AG04450 (cell line): ENCODE results near the gene SPATA6L. TPM values are rescaled to one million over a fixed set of nuclear protein-coding genes. Genes with fewer than 3 reads are reported as not detected.

Experiments used
- CTCF ChIA-PET: fragments of 300-600, 350-600 bp; formaldehyde crosslinking; extraction: SDS; loops from one replicate; lab custom pipeline; 2022; ENCODE audit warnings: antibody characterized with exemption, inconsistent platforms; lab: Charles Lee
- POLR2A ChIA-PET: fragments of 350-600 bp; formaldehyde crosslinking; extraction: SDS; loops from one replicate; lab custom pipeline; 2021; ENCODE audit warnings: antibody characterized with exemption, inconsistent platforms; lab: Yijun Ruan, JAX
- DNase-seq: peaks from one replicate; pipeline ENCODE4 v3.0.0-alpha.2; 2011; ENCODE audit warnings: low read depth, low spot score
- H3K27ac ChIP-seq: one replicate; pipeline ENCODE4 v1.5.1; 2012; ENCODE audit warnings: low read depth, low read length, control low read depth
- H3K27me3 ChIP-seq: one replicate; pipeline ENCODE4 v1.6.0; 2012; ENCODE audit warnings: low read length; ENCODE audit not compliant: control insufficient read depth, insufficient read depth
- H3K4me3 ChIP-seq: 2 replicates; pipeline ENCODE4 v1.5.1; 2011; ENCODE audit warnings: mild to moderate bottlenecking, low read depth, low read length, control low read depth
- H3K9me3 ChIP-seq: 2 replicates; pipeline ENCODE4 v1.5.1; 2012; ENCODE audit warnings: low read length; ENCODE audit not compliant: control insufficient read depth, insufficient read depth
- polyA plus RNA-seq: library from polyadenylated mRNA; depleted of rRNA; stranded (reverse); fragments of >200 nt; gene quantifications from 2 replicates; pipeline ENCODE4 v1.2.3, GENCODE V29; 2011
- TF ChIP-seq, protein P1 (sequence below): IDR thresholded peaks from 2 replicates; pipeline ENCODE4 v1.5.1; 2011; ENCODE audit warnings: low read depth, low read length, control low read depth, inconsistent platforms

The SPATA6L gene
- polyA plus RNA-seq, 1 experiment = 1.0 TPM

DNA sequence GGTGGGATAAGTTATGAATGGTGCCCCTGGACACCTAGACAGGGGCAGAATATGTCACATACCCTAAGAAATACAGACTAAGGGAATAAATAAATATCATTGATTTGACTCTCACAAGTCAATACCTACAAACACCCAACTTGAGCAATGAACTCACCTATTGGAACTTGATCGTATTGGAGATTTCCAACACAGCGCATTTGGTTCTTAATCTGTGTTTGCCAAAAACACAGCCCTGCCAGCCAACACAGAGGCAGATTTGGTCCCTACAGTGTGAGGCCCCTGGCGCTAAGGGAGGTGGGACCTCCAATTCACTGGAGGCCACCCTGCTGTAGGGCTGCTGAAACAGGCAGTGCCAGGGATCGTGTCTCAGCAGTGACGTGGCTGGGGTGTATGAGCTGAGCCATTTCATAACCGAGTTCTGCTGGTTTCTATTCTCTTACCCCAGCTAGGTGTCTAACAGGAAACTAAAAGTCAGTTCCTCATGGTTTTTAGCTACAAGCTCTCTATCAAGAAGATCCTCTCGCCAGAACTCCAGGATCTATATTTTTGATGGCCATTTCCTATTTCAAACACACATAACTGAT, 91.5 kb downstream of the SPATA6L start:
- Histone ChIP-seq H3K9me3 (no peaks in the 10 kb centered on the region), H3K4me3 (no peak overlapping the region), H3K27me3 (no peaks in the 10 kb centered on the region), H3K27ac (no peak overlapping the region)
- ChIA-PET POLR2A (no interaction called here), CTCF (no interaction called here)
- TF ChIP-seq, protein P1, sequence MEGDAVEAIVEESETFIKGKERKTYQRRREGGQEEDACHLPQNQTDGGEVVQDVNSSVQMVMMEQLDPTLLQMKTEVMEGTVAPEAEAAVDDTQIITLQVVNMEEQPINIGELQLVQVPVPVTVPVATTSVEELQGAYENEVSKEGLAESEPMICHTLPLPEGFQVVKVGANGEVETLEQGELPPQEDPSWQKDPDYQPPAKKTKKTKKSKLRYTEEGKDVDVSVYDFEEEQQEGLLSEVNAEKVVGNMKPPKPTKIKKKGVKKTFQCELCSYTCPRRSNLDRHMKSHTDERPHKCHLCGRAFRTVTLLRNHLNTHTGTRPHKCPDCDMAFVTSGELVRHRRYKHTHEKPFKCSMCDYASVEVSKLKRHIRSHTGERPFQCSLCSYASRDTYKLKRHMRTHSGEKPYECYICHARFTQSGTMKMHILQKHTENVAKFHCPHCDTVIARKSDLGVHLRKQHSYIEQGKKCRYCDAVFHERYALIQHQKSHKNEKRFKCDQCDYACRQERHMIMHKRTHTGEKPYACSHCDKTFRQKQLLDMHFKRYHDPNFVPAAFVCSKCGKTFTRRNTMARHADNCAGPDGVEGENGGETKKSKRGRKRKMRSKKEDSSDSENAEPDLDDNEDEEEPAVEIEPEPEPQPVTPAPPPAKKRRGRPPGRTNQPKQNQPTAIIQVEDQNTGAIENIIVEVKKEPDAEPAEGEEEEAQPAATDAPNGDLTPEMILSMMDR = no peak
- no peak for DNase-seq

DNA sequence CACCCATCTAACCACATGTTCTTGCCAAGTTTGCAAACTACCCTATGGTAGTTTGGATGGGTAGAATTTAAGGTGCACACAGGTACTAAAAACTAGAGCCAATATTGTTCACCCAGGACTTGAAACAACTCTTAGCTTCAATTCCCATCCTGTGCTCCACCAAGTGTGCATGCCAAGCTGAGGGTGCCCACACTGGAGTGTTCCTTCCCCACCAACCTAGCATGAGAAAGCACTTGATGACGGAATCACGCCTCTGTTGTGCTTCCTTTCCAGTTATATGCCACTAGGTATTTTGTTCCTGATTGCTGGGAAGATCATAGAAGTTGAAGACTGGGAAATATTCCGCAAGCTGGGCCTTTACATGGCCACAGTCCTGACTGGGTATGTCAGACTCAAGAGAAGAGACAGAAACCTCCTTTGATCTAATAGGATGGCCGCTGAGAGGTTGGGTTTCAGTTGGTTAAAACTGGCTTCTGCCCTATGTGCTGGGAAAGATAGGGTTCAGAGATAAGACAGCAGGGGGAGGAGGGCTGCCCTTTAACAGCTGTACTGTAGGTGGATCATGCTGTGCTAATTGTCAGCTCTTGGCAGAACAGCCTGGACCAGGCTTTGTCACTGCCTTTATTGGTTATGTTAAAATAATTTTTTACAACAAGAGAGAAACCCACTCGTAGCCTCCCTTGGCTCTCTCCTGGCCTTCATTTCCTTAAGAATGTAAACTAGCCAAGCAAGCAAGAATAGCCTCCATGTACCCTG, 92.5 kb downstream of the SPATA6L start:
- TF ChIP-seq, protein P1 = no peak
- Histone ChIP-seq H3K4me3 (no peak overlapping the region), H3K27ac (no peak overlapping the region), H3K27me3 (no peaks in the 10 kb centered on the region), H3K9me3 (no peaks in the 10 kb centered on the region)
- CTCF ChIA-PET = no interaction called here
- POLR2A ChIA-PET = no interaction called here
- no peak for DNase-seq

DNA sequence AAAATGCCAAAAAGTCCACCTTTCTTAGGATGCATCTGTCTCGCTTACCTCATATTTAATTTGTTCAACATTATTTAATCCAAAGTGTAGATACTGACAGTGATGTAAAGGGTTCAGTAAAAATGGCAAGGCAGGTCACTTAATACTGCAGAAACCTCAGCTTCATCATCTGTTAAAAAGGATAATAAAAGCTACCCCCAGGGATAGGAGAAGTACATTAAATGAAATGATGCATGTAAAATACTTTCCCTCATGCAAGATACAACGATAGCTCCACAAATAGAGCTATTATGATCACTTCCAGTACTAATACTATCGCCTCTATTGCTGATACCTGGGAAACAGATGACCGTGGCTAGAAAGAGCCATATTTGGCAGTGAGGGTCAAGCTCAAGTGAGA, 93.1 kb downstream of the SPATA6L start:
- Histone ChIP-seq H3K4me3 (no peak overlapping the region), H3K27ac (no peak overlapping the region), H3K27me3 (no peaks in the 10 kb centered on the region), H3K9me3 (no peaks in the 10 kb centered on the region)
- POLR2A ChIA-PET = no interaction called here
- no peak for DNase-seq
- CTCF ChIA-PET = no interaction called here
- TF ChIP-seq, protein P1 = no peak

DNA sequence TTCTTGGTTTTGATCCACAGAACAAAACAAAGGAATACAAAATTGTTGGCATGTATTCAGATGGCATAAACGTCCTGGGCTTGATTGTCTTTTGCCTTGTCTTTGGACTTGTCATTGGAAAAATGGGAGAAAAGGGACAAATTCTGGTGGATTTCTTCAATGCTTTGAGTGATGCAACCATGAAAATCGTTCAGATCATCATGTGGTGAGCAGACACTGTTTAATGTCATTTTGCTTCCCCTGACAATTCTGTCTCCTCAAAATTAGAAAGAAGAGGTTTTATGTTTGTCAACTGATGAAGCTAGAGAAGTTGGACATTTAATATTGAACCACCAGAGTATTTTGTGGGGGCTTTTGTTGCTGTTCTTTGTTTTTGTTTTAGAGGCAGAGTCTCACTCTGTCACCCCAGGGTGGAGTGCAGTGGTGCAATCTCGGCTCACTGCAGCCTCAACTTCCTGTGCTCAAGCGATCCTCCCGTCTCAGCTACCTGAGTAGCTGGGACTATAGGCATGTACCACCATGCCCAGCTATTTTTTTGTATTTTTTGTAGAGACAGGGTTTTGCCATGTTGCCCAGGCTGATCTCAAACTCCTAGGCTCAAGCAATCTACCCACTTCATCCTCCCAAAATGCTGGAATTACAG, 94.0 kb downstream of the SPATA6L start:
- POLR2A ChIA-PET = no interaction called here

More for the DNA sequence above, 94.0 kb downstream of the SPATA6L start:
- no peak for DNase-seq
- TF ChIP-seq, protein P1 = no peak
- Histone ChIP-seq H3K9me3 (no peaks in the 10 kb centered on the region), H3K27ac (no peak overlapping the region), H3K27me3 (no peaks in the 10 kb centered on the region), H3K4me3 (no peak overlapping the region)
- CTCF ChIA-PET = no interaction called here
